Gastroesophageal sphincter (tissue), 4 donors: ENCODE results near the gene MAP4K4. TPM values are rescaled to one million over a fixed set of nuclear protein-coding genes. Genes with fewer than 3 reads are reported as not detected.

Source experiments
- ATAC-seq: fragments of 150-250 bp; one replicate; pipeline ENCODE4 v1.9.1; 2016; ENCODE audit warnings: mild to moderate bottlenecking, moderate library complexity
- H3K27ac ChIP-seq, 4 donors: fragments of 200-600 bp; sonication (generic) in 3 of 4; 1 replicate in 3 of 4; 2 replicates in 1 of 4; pipeline ENCODE4 v1.5.1; 2016 to 2019
- H3K27me3 ChIP-seq: fragments of 200-600 bp; sonication (generic); one replicate; pipeline ENCODE4 v1.5.1; 2019
- H3K36me3 ChIP-seq, 2 donors: fragments of 200-600 bp; sonication (generic); one replicate each; pipeline ENCODE4 v1.5.1; 2019; ENCODE audit warnings: control low read depth in 1 of 2
- H3K4me1 ChIP-seq, 3 donors: fragments of 200-600 bp; sonication (generic); 1 replicate in 2 of 3; 2 replicates in 1 of 3; pipeline ENCODE4 v1.5.1; 2016 to 2019; ENCODE audit warnings: control low read depth in 2 of 3
- H3K4me3 ChIP-seq, 2 donors: fragments of 200-600 bp; sonication (generic); one replicate each; pipeline ENCODE4 v1.5.1; 2019; ENCODE audit warnings: mild to moderate bottlenecking in 1 of 2, moderate library complexity in 1 of 2
- H3K9me3 ChIP-seq, 3 donors: fragments of 200-600 bp; sonication (generic); one replicate each; pipeline ENCODE4 v1.5.1; 2017 to 2019; ENCODE audit warnings: control low read depth in 2 of 3
- CTCF ChIP-seq, 4 experiments: fragments of 200-600 bp in 2 of 4; fragments of 450-650 bp in 2 of 4; sonication (generic) in 1 of 4; IDR thresholded peaks; one replicate each; pipeline ENCODE4 v1.5.1; 2017 to 2019; ENCODE audit warnings: antibody characterized with exemption in 4 of 4, mild to moderate bottlenecking in 2 of 4, moderate library complexity in 2 of 4
- EP300 ChIP-seq: sonication (generic); formaldehyde crosslinking; IDR thresholded peaks from one replicate; pipeline ENCODE4 v1.6.1; 2017; ENCODE audit warnings: antibody characterized with exemption, mild to moderate bottlenecking
- POLR2A ChIP-seq, 2 donors: fragments of 450-650 bp; IDR thresholded peaks; one replicate each; pipeline ENCODE4 v1.6.1; 2017; ENCODE audit warnings: antibody characterized with exemption in 2 of 2, mild to moderate bottlenecking in 2 of 2, moderate library complexity in 1 of 2
- POLR2AphosphoS5 ChIP-seq: sonication (generic); formaldehyde crosslinking; IDR thresholded peaks from one replicate; pipeline ENCODE4 v1.6.1; 2017; ENCODE audit warnings: antibody characterized with exemption
- WGBS, 2 donors: methylation state at CpG; one replicate each; pipeline ENCODE4 v1.1.5; 2018; ENCODE audit warnings: low coverage in 1 of 2; 5-methylcytosine and 5-hydroxymethylcytosine counted together
- total RNA-seq, 4 donors: library from RNA; depleted of rRNA; stranded (reverse); fragments of >200 nt; gene quantifications; one replicate each; pipeline ENCODE4 v1.1.0, GENCODE V29; 2016

The MAP4K4 gene
- total RNA-seq, 4 donors from 2014 or later = 35.8 to 59.5 (median 48.9) TPM

DNA sequence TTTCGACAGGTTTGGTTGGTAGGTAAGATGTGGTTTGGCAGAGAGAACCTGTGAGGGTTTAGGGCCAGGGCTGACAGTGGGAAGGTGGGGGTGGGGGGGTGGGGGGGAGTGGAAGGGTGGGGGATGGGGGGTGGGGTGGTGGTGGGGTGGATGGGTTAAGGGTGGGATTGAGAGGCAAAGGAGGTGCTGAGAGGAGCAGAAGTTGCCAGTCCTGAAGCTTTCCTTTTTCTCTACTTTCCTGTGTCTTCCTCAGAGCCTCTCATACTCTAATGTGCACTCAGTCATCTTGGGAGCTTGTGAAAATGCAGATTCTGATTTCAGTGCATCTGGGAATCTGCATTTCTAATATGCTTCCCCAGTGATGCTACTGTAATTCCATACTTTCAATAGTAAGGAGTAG is 21.0 kb downstream of the MAP4K4 start:
- peaks cover 0 to 73% (median 0%) of the 10 kb centered on the region in 3 donors for H3K4me1 ChIP-seq
- no peak overlapping the region for H3K4me3 ChIP-seq
- WGBS, 2 donors = 100% methylated on average over 1 of the region's 1 CpG; no CpG with 5 or more reads in 1 of the 2 donors
- H3K27me3 ChIP-seq = no peaks in the 10 kb centered on the region
- ATAC-seq = no peak
- H3K27ac ChIP-seq = no peak overlapping the region
- no peak for TF ChIP-seq POLR2A (IDR thresholded peaks at IDR 0.05)
- no peak for TF ChIP-seq CTCF (IDR thresholded peaks at IDR 0.05)
- TF ChIP-seq POLR2AphosphoS5 = no peak
- TF ChIP-seq EP300 = no peak
- no peaks in the 10 kb centered on the region for H3K9me3 ChIP-seq
- no peaks in the 10 kb centered on the region for H3K36me3 ChIP-seq

DNA sequence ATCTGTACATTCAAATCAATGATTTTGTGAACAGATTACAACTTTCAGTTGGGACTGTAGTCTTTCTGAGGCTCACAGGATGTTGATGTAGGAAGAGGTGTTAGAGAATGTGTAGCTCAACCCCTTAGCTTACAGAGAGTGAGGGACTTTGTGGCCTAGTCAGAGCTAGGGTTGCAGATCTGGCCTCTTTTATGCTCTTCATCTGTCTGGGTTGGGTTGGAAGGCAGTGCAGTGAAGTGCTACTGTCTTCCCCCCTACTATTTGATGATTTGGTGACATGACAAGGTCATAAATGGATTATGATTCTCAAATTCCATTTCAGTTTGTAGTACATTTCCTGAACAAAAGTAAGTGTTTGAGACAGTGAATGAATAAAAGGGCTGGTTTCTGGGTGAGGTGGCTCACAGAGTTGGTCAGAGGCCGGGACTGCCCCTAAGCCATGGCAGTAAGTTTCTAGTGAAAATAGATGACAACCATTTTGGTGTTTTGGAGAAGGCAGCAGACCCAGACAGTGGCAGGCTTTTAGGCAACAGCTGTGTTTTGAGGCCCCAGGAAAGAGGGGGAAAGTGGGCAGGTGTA is 21.6 kb downstream of the MAP4K4 start:
- Histone ChIP-seq H3K27me3 (no peaks in the 10 kb centered on the region), H3K36me3 (no peaks in the 10 kb centered on the region), H3K4me3 (no peak overlapping the region), H3K27ac (no peak overlapping the region), H3K9me3 (no peaks in the 10 kb centered on the region), H3K4me1 (peaks cover 0 to 78% (median 3%) of the 10 kb centered on the region in 3 donors)
- WGBS, 2 donors = 67% methylated on average over 1 of the region's 1 CpG; no CpG with 5 or more reads in 1 of the 2 donors
- TF ChIP-seq CTCF (IDR thresholded peaks at IDR 0.05) (no peak), POLR2A (IDR thresholded peaks at IDR 0.05) (no peak), EP300 (no peak), POLR2AphosphoS5 (no peak)
- ATAC-seq = no peak

- Histone ChIP-seq H3K27ac (no peak overlapping the region), H3K9me3 (no peaks in the 10 kb centered on the region), H3K27me3 (no peaks in the 10 kb centered on the region), H3K4me3 (no peak overlapping the region), H3K36me3 (no peaks in the 10 kb centered on the region), H3K4me1 (peaks cover 0 to 79% (median 3%) of the 10 kb centered on the region in 3 donors)
- no peak for ATAC-seq
- TF ChIP-seq CTCF (IDR thresholded peaks at IDR 0.05) (no peak), POLR2A (IDR thresholded peaks at IDR 0.05) (no peak), EP300 (no peak), POLR2AphosphoS5 (no peak)
- WGBS, 2 donors = 92 to 100% methylated on average over 1 of the region's 1 CpG
Measured at GRCh38 chr2:101720732-101721131, 23.2 kb downstream of the MAP4K4 start.

DNA sequence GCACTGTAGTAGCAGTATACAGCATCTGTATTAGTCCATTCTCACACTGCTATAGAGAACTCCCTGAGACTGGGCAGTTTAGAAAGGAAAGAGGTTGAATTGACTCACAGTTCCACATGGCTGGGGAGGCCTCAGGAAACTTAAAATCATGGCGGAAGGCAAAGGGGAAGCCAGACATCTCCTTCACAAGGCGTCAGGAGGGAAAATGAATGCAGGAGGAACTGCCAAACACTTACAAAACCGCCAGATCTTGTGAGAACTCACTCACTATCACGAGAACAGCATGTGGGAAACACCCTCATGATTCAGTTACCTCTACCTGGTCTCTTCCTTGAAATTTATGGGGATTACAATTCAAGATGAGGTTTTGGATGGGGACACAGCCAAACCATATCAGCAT is 25.4 kb downstream of the MAP4K4 start:
- H3K27ac ChIP-seq = no peak overlapping the region
- TF ChIP-seq CTCF (IDR thresholded peaks at IDR 0.05) = no peak
- TF ChIP-seq EP300 = no peak
- TF ChIP-seq POLR2AphosphoS5 = no peak
- no peak for TF ChIP-seq POLR2A (IDR thresholded peaks at IDR 0.05)

DNA sequence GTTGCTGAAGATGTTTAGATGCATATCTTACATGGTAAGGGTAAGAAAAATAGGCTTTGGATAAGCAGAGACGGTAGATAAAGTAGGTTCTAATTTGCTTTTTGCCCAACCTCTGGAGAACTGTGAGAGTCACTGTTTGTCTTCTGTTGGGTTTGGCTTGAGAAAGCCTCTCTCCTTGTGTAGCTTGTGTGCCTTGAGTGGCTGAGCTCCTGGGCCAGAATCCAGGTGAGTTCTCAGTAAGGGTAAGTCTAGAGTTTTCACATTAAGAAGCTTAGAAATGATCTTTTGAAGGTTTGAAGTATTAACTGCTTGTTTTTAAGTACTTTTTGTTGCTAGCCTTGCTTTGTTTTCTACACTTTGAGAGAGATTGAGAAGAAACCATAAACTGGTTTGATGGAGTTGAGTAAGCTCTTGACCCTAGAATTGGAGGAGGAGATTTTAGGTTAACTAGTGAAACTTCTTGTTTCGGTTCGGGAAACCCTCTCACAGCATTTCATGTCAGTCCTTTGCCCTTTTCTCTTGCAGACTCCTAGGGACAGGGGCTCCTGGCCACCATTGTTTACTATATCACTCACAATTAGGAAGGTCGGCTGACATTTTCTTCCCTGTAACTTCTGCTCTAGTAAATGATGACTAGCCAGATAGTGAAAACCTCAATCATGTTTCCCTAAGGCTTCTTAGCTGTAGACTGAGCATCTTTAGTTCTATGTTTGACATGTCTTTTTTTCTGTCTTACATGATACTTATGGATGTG is 26.0 kb downstream of the MAP4K4 start:
- no peak for TF ChIP-seq CTCF (IDR thresholded peaks at IDR 0.05)
- TF ChIP-seq POLR2A (IDR thresholded peaks at IDR 0.05) = no peak
- no peak for TF ChIP-seq POLR2AphosphoS5
- TF ChIP-seq EP300 = no peak
- Histone ChIP-seq H3K36me3 (no peaks in the 10 kb centered on the region), H3K27ac (no peak overlapping the region), H3K4me3 (no peak overlapping the region), H3K9me3 (no peaks in the 10 kb centered on the region), H3K27me3 (no peaks in the 10 kb centered on the region), H3K4me1 (peaks cover 0 to 77% (median 3%) of the 10 kb centered on the region in 3 donors)
- 85 to 100% methylated on average over 4 of the region's 4 CpGs for WGBS, 2 donors
- no peak for ATAC-seq

More for the DNA sequence above, 25.4 kb downstream of the MAP4K4 start:
- Histone ChIP-seq H3K4me3 (no peak overlapping the region), H3K27me3 (no peaks in the 10 kb centered on the region), H3K36me3 (no peaks in the 10 kb centered on the region), H3K9me3 (no peaks in the 10 kb centered on the region), H3K4me1 (peaks cover 0 to 77% (median 3%) of the 10 kb centered on the region in 3 donors)
- no peak for ATAC-seq
- WGBS, 2 donors = 72 to 75% methylated on average over 2 to 4 of the region's 4 CpGs
